ENCODE results near the gene ADAMTS2. TPM values are rescaled to one million over a fixed set of nuclear protein-coding genes. Genes with fewer than 3 reads are reported as not detected.

The ADAMTS2 gene
- total RNA-seq, 1 donor from 2014 or later: 11.9 TPM

DNA sequence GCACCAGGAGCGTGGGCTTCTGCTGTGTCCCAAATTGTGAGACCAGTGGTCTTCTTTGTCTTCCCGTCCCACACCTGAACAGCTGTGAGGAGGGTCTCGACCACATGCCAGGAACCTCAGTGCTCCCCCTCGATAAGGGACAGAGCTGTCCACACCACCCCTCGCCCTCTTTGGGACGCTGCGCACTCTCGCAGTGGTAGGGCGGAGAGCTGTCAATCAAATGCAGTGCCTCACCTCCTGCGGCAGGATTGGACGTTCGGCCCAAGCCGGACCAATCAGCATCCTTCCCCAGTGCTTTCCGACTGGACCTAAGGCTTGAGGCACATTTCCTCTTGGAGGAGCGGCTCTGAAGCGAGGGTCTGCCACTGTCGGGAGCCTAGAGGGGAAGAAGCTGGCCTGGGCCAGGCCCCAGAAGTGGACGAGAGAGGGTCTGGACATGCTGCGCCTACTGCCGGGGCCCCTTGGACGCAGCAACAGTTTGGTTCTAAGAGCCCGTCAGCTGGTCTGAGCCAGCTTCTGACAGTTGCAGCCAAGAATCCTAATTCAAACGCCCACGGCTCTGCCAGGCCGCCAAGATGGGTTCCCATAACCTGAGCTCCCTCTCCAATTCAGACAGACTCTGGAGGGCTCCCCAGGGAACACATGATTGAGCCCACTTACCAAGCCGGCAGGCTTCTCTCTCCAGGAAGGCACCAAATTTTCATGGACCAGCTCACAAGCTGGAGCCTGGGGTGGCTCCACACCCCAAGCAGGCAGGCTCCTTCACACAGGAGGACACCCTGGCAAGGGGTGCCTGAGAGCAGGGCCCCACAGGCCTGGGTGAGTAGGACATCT lies 28.1 kb upstream of the ADAMTS2 start:
- no peak for DNase-seq (ENCODE audit: low spot score)
- ATAC-seq: no peak

DNA sequence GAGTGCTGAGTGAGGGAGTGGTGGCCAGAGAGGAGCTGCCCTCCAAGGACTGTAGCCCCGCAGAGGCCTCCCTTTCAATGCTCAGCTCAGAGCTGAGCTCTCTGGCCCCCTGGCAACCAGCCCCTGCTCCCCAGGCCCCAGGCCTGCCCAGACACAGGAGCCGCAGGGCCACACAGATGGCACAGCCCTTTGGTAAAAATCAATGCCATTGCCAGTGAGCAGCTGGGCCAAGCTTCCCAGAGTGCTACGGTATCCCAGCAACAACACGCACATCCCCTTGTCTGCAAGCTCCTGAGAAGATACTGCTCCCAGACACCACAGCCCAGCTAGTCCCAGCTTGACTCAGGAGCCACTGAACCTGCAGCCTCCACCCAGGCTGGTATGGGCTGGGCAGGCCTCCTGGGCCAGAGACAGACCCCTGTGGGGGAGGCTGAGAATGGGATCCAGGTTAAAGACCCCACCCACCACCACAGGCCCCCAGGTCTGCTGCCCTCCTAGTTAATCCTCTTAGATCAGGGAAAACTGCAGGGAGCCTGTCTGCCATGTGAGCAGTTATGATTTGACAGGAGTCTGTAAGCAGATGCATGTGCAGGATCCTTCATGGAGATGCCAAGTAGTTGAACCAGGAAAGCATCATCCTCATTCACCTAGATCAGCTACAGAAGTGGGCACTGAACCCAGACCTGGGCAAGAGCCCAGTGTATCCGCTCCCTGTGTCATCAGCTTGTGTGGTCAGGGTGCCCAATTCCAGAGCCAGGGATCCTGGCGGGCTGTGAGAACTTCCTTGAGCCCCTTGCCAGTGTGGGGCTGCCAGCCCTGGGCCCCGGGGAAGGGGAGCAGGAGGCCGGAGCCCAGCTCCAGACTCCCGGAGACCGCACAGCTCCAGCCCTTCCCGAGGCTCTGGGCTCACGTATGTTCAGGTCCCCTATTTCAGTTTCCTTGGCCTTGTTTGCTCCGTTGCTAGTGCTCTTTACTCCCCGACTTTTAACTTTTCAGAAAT lies 26.7 kb upstream of the ADAMTS2 start:
- DNase-seq (ENCODE audit: low spot score): no peak
- no peak for ATAC-seq

DNA sequence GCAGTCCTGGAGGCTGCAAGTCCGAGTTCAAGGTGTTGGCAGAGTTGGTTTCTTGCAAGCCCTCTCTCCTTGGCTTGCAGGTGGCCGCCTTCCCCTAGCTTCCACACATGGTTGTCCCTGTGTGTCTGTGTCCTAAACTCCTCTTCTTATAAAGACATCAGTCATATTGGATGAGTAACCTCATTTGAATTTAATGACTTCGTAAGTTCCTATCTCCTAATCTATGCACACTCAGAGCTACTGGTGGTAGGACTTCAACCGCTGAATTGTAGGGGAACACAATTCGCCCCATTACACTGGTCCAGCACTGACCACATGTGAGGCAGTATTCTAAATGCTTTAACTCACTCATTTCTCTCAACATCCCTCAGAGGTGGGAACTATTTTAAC lies 25.9 kb upstream of the ADAMTS2 start:
- ATAC-seq (no peak), DNase-seq (ENCODE audit: low spot score) (no peak)

DNA sequence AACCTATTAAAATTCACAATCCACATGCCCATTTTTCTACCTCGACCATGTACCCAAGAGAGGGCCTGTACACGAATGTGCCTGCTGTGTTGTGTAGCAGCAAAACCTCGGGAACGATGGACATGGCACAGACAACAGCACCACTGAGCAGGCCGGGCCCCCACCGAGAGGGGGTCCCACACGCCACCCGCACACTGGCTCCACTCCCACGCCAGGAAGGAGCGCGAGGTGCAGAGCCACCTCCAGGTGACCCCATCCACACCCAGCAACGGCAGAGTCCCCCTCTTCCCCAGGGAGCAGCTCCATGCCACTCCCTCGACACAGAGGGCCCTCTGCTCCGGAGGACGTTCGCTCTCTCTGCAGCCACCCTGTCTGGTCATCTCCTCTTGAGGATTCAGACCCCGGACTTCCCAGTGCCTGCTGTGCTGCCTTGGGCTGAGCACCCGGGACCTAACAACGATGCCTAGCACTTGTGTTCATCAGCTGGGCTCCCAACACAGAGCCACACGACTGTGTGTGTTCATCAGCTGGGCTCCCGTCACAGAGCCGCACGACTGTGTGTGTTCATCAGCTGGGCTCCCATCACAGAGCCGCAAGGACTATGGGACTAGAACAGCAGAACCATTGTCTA lies 25.3 kb upstream of the ADAMTS2 start:
- ATAC-seq (no peak), DNase-seq (ENCODE audit: low spot score) (no peak)

DNA sequence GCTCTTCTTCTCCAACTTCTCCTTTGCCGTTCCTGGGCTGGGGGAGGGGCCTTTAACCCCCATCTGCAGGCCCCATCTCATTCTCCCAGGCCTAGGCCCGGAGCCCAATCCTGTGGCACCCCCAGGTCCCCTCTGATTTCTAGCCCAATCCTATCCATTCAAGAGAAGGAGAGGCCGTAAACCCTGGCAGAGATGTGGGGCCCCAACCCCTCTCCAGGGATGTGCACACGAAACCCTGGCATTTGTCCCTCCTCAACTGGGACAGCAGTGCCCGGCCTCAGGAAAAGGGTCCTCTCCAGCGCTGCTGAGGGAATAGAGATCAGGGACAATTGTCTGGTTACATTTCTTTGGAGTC lies 24.2 kb upstream of the ADAMTS2 start:
- no peak for DNase-seq (ENCODE audit: low spot score)

DNA sequence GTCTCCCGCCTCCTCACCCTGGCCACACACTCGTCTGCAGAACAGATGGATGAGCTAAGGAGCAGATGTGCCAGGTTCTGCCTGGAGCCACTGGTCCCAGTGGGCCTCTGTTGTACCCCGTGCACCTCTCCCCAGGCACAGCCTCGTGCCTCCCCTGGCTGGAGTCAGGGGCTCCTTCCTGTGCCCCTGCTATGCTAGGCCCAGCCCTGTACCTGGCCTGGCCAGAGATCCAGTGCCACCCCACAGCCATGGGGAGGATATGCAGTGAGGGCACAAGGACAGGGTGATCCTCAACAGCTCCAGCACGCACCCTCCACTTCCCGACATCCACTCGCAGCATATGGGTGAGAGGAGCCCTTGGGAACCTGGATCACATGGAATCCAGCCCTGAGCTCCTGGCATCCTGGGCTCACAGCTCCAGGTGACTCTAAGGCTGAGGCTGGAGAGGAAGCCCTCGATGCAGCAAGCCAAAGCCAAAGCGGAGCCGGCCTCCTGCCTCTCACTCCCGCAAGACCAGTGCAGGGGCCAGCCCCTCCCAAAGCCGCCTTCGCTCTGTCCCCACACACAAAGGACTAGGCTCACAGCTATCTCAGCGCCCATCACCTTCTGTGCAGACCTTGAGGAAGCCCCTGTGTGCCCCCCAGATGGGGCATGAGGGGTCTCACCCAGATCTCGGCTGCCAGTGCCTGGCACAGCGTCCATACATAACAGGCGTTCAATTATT lies 23.7 kb upstream of the ADAMTS2 start:
- no peak for ATAC-seq
- DNase-seq (ENCODE audit: low spot score): no peak

More for the DNA sequence above, 24.2 kb upstream of the ADAMTS2 start:
- no peak for ATAC-seq

DNA sequence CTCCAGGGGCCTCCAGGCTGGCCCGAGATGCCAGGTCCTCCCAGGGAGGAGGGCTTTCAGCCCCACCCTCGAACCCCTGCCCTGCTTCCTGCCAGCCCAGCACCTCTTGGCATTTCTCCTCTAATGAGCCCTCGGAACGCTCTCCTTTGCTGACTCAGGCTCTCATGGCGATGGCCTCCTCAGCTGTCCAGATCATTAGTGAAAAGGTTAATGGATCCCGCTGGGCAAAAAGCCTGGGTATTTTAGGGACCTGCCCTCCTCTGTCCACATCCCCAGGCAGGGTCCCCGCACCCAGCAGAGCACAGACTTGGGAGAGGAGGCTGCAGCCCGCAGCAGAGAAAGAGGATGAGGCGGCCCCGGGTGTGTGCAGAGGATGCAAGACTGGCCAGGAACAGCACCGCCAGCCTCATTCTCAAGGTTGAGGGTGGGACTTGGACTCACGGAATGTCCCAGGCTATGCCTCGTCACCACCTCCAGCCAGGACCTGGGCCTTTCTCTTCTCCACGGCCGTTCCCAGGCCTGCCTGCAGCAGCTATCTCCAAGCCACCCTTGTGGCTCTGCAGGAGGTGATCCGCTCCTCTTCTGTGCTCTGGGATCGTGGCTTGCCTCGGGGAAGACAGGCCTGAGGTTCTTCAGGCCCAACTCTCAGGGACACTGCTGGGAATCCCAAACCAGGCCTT lies 23.0 kb upstream of the ADAMTS2 start:
- no peak for DNase-seq (ENCODE audit: low spot score)
- no peak for ATAC-seq

DNA sequence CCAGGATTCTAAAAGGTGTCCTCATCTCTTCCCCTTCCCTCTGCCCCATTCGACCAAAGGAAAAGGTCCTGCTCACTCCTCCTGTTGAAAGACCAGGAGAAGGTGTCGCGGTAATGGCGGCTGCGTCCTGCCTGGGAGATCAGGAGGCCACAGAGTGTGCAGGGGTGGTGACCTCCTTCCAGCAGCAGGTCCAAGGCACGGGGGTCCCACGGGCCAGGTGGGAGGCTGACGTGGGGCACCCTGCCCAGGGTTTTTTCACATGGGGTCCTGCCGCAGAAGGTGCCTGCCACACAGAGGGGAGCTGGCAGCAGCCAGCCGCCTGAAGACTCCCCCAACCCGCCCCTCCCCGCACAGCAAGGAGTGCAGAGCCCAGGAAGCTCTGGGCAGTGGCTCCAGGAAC lies 22.2 kb upstream of the ADAMTS2 start:
- DNase-seq (ENCODE audit: low spot score) (no peak), ATAC-seq (no peak)

DNA sequence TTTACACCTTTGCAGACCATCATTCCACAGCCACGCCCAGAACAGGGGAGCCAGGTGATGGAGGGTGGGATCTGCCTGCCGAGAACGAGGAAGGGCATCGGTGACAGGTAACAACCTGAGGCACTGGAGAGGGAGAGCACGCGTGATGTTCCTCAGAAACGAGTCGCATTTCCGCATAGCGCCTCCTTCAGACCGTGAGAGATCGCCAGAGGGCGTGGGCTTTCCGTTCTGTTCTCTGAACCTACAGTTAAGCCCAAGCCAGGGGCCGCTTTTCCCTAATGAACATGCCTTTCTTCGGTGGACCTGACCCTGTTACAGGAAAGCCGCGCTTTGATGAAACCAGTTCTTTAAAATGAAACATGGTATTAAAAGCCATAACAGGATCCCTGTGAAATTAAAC lies 17.1 kb upstream of the ADAMTS2 start:
- no peak for ATAC-seq
- DNase-seq (ENCODE audit: low spot score): no peak

DNA sequence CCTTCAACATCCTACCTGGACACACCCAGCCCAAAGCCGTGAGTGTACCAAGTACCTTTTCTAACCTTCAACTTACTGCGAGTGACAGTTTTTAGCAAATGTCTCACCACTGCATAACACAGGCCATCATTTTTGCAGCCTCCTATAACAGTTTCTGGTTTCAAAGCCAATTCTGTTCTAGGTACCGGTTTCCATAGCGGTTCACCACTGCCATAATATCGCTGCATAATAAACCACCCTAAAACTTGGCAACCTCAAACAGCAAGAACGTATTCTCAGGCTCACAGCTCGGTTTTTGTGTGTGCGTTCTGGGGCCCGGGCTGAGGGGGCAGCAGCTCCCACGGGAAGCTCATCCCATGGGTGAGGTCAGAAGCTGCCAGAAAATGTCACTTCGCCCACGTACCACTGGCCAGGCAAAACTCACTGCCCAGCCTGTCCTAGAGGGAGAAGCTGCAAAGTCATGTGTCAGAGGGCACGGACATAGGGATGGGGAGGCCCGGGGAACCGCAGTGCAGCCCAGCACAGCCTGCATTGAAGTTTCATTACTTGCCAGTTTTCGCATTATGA lies 15.9 kb upstream of the ADAMTS2 start:
- ATAC-seq (no peak), DNase-seq (ENCODE audit: low spot score) (no peak)

DNA sequence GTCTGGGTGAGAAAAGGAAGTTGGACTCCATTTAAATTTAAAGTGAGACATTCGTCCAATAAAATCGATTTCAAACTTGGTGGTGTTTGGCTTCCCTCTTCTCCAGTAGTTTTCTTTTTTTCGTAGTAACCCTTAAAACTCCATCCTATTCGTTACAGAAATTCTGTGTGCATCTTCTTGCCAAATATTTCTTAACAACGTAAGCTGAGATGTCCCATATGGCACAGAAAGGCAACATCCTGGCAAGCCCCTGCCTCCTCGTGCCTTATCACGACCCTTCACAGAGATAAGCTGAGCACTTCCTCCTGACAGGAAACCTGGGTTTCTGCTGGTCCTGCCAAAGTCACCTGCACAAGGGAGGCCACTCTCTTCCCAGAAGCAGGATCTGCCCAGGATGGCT lies 11.8 kb upstream of the ADAMTS2 start:
- DNase-seq (ENCODE audit: low spot score): no peak
- no peak for ATAC-seq

DNA sequence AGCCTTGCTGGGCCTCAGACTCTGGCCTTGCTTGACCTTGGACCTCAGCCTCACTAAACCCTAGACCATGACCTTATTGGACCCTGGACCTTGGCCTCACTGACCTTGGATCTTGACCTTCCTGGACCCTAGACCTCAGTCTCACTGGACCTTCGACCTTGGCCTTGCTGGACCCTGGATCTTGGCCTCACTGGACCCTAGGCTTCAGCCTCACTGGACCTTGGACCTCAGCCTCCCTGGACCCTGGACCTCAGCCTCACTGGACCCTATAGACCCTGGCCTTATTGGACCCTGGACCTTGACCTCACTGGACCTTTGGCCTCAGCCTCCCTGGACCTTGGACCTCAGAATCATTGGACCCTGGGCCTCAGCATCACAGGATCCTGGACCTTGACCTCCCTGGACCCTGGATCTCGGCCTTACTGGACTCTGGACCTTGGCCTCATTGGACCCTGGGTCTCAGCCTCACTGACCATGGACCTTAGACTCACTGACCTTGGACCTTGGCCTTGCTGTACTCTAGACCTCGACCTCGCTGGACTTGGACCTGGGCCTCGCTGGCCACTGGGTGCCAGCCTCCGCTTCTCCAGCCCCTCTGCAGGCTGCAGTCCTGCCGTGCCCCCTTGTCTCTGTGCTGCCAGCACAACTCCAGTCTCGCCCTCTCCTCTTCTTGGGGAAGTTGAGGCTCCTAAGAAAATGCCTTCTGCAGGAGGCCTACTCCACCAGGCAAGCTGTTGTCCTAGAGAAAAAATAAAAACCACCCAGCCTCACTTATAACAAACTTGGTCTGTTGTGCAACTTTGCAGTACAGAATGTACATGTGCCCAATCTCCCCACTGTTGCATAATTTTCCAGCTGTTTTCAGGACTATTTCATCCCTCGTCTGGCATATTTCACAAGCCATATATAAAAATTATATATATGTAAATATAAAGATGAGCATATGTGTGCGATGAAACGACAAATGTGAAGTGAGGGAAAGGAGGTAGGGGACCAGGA lies 11.0 kb upstream of the ADAMTS2 start:
- no peak for ATAC-seq

DNA sequence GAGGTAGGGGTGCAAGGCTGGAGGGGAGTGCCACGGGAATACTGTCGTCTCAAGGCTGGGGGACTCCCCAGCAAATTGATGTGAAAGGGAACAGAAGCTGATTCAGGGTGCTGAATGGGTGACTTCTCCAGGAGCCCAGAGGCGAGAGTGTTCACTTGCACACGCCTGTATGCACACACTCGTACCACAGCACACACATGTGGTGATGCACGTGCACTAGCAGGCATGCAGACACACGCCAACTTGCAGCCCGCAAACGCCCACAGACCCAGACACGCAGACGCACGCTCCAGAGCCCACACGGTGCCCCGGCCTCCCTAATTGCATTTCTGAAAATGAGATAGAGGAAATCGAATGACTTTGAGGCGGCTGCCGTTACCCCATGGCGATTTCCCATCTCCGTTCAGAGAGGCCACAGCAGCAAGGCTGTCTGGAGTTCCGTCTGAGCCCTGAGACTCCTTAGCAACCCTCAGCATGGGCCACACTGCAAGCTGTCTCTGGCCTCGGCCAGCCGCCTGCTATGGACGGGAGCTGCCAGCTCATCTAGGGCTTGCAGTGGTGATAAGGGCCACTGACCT lies 9.1 kb upstream of the ADAMTS2 start:
- ATAC-seq (no peak), DNase-seq (ENCODE audit: low spot score) (no peak)

More for the DNA sequence above, 11.0 kb upstream of the ADAMTS2 start:
- DNase-seq (ENCODE audit: low spot score): no peak

DNA sequence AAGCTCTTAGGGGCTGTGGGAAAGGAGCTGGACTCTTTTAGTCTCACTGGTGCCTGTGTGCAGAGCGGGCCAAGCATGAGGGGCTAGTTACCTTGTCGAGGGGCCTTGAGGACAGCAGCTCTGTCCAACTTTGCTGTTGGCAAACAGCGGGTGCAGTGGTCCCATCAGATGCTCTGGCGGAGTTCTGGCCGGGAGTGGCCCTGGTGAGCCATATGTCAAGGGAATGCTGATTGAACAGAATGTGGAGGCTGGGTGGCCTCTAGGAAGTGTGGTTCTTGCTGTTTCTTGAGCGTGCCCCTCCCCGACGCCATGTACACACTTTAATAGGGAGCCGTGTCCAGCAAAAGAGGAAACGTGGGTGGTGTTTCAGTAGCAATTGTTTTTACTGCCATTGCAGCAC lies 3.6 kb upstream of the ADAMTS2 start:
- no peak for DNase-seq (ENCODE audit: low spot score)

DNA sequence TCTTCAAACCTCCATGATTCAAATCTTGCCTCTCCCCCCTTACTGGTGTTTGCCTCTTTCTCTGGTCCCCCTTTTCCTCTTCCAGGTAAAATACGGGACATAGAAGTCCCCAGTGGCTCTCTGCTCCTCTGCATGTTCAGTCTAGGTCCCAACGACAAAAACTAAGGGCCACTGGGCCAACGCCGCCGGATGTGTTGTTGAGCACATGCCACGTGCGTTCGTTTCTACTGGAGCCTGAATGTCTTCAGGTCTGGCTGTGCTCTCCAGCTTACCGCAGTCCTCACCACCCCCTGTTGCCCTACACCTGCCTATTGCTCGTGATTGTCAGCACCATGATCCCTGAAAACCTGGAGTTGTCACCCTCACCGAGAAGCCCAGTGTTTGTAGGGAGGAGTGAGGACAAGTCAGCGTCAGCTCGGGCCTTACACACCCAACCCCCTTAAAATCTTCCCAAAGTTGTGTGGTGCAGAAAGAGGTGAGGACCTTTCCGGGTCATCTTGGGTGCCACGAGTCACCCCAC lies 2.8 kb upstream of the ADAMTS2 start:
- no peak for DNase-seq (ENCODE audit: low spot score)
- ATAC-seq: no peak

More for the DNA sequence above, 3.6 kb upstream of the ADAMTS2 start:
- no peak for ATAC-seq

DNA sequence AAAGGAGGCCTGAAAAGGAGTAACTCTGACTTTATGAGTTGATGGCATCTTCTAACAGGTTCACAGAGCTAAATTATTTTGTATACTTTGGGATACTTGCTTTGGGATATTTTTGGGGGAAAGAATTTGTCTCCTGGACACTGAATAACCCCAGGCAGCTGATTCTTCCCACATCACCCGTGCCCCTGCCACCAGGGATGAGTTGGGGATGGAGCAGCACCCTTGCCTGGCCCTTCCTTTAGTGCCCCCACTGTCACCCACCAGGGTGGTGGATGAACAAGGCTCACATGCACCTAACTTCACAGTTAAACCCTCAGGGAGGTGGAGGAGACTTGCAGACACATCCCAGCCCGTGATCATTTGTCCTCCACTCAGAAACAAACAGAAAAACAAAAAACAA lies 2.3 kb upstream of the ADAMTS2 start:
- DNase-seq (ENCODE audit: low spot score) (no peak), ATAC-seq (no peak)

DNA sequence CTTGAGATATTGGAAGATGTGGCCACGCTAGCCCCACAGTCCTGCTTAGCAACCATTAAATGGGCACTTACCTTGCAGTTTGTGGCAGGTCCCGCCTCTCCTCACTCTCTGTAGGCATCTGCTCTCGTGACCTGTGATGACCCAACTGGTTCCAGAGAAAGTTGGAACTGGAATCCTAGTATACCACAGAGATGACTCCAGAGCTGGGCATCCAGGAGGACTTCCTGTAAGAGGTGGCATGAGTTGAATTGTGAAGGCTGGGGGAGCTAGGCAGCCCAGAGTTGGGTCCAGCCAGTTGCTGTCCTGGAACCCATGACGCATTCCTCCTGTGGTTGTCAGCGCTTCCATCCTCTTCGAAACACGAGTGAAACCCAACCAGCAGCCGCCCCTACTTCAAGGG lies 1.6 kb upstream of the ADAMTS2 start:
- DNase-seq (ENCODE audit: low spot score) (no peak), ATAC-seq (no peak)

DNA sequence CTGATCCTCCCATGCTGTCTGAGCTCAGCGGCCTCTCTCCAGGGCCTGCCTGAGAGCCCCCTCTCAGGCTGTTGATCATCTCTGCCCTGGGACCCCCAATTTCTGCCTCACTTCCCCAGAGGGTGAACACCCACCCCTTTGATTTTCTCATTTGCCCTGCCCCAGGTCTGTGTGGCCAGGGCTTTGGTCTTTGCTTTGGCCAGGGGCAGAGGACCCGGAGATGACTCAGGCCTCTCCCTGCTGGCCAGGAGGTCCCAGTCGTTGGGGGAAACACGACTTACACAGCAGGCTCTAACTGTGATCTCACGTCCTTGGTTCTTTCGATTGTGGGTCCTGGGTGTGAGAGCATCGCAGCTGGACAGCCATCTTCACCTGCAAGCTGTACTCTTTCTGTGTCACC lies 1.1 kb upstream of the ADAMTS2 start:
- no peak for ATAC-seq
- no peak for DNase-seq (ENCODE audit: low spot score)
